Hematopoietic multipotent progenitor cell treated with erythropoietin and hydrocortisone succinate and interleukin-3 and kit ligand, for 4 days (in vitro differentiated cells): ENCODE results near the gene PRKN.

Experiments used
- DNase-seq: peaks from one replicate; pipeline ENCODE4 v3.0.0-alpha.2; 2015

The PRKN gene

GRCh38 chr6:161549977-161550655 is 1177.5 kb downstream of the PRKN start:
- DNase-seq: no peak

DNA sequence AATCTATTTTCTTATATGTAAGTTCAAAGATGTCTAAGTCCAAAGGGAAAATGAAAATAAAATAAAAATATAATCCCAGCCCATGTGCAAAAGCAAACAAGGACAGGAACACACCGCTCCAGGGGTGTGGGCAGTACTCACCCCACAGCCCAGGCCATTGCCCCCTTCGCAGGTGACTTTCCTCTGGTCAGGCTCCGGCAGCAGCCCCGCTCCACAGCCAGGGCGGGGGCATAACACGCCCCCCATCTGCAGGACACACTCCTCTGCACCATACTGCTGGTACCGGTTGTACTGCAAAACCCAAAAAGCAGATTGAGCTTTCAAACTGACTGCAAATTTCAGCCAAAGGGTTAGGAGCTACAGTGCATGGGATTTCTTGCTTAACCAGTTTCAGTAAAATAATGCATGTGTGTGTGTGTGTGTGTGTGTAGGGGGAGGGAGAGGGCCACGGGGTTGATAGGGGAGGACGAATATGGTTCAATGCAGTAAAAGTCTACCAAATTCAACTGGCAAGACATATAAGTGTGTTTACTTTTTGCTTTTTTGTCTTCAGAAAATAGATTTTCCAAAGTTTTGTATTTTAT is 1178.8 kb downstream of the PRKN start:
- no peak for DNase-seq

GRCh38 chr6:161547617-161548016 is 1179.9 kb downstream of the PRKN start:
- peak; percentile 1 for DNase-seq

- no peak for DNase-seq
Measured at GRCh38 chr6:161546632-161547031, 1180.9 kb downstream of the PRKN start.

DNA sequence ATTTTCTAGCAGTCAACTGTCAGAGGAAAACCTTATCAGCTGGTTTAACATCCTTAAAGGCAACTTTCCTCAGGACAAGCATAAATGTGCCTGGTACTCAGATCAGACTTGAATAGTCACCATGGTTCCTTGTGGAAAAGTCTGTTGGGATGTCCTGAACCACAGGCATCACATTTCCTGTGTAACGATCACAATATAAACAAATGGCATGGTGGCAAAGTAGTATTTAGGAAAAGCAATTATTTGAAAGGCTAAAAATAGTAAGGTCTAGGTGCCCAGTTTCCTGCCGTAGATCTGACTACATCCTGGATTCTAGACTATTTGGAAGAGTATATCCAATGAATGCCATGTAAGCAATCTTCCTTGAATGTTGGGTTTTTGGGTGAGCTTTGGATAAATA is 1181.8 kb downstream of the PRKN start:
- DNase-seq: no peak

DNA sequence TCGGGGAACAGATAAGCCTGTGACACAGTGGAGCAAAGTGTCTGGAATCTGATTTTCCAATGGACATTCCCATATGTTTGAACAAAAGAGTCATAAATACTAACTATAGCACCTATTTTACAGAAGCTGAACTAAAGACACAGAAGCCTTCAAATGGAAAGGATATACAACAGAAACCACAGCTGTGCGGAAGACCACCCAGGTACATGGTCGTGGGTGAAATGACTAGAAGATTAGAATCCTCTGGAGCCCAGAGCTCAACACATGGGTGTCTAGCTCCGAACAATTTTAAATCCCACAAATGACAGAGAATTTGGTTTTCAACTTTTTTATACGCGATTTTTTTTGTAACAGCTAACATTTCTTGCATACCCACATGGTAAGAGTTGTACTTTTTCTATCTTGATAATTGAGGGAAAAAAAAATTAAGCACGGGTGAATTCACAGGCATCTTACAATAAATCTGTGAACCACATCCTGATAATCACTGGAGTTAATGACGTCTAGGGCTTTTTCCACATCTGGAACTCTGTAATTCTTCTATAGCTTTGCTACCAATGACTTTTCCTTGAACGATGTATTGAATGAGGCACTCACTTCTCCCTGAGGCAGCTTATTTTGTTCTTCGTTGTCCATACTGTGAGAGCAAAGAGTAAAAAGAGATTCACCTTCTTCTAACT is 1182.6 kb downstream of the PRKN start:
- no peak for DNase-seq

DNA sequence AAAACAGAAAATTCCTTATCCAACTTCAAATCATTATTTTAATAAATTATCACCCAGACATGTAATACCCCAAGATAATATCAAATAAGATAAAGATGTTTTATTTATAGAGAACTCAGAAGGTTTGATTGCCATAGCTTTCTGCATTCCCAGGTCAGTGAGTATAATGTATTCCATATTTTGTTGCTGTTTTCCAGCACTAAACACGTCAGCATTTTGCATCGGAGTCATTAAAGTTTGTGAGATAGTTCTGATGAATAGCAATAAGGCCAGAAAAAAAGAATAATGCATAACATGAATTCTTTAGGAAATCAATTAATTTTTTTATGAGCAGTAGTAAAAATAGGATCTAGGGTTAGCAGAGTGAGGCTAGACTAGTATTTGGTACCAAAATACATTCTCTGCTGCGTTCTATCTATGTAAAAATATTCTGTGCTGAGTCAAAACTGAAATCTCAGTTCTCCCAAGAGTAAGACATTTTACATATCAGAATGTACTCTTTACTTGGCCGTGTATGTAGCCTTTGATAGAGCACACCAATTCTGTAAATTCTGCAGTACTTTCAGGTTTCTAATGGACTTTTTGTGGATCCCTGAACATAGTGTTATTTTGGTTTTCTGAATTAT is 1183.8 kb downstream of the PRKN start:
- DNase-seq: no peak

DNA sequence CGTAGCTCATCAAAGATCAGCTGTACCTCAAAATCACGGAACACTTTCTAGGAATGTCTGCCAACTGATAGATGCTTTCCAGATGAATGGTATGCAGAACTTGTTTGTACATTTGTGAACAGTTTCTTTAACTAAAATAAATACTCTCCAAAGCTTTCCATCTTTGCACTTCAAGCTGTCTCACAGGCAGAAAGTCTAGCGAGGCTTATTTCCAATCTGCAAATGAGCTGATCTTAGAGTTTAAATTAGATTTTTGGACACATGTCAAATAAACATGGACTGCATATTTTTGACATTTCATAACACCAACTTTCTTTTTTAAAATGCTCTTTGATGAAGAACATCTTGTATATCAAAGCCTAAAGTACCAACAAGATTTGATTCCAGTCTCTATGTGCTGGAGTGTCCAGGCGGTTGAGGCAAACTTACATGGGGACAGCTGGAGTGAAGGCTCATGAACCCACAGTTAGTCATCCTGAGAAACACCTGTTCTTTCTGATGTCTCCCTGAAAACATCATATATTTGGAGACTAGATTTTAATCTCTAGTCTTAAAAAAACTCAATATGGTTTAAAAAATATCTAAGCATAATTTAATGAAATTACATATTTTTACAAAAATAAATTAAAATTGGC is 1185.1 kb downstream of the PRKN start:
- no peak for DNase-seq

GRCh38 chr6:161540532-161540931 is 1187.0 kb downstream of the PRKN start:
- DNase-seq: no peak

- DNase-seq: no peak
Measured at GRCh38 chr6:161536224-161536630, 1191.3 kb downstream of the PRKN start.

GRCh38 chr6:161534264-161534873 is 1193.2 kb downstream of the PRKN start:
- no peak for DNase-seq

- DNase-seq: no peak
Measured at GRCh38 chr6:161533266-161533665, 1194.3 kb downstream of the PRKN start.

DNA sequence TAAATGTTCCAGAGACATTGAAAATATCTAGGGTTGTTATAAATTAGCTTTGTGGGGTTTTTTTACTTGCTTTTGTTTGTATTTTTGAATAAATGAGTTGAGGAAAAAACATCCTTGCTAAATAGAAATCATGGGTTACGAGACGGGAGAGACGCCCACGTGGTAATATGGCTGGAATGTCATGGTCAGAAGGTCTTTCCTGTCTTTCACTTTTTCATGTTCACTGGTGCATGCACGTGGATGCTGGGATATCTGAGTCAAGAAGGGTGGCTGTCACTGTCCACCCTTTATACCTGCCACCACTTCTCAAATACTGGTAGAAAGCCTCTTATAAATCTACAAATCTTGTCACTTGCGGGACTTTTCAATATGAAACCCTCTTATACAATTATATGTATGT is 1195.0 kb downstream of the PRKN start:
- DNase-seq: no peak

DNA sequence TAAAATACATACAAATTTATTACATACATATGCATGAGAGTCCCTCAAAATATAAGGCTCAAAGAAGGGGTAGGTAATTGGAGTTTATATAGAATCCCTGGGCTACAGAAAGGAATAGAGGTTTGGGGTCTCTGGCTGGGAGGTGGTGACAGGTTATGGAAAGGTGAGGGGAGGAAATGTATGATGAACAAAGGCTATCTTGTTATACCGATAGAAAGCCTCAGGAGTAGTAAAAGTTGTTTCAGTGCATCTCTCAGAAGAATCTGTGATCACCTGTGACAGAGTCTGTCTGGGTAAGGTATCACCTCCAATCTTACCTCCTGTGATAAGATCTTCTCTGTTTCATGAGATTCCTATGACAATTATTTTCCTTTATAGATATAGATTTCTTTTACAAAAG is 1200.8 kb downstream of the PRKN start:
- no peak for DNase-seq

- no peak for DNase-seq
Measured at GRCh38 chr6:161523362-161523761, 1204.2 kb downstream of the PRKN start.

DNA sequence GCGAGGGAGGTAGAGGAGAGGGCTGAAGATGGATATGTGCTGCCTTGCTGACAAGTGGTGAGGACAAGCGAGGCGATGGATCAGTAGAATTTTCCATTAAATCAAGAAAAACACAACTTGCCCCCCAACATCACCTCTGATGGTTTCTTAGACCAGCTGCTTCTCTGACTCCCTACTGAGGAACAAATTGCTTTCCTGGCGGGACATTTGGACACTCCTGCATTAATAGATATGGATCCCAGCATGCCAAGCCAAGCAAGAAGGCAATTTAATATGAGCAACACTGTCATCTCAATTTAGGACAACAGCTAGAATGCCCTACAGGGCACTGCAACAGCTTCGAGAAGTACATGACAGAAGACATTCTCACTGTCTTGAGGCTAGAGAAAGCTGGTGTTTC is 1205.3 kb downstream of the PRKN start:
- DNase-seq: no peak

- no peak for DNase-seq
Measured at GRCh38 chr6:161511447-161512095, 1216.0 kb downstream of the PRKN start.

GRCh38 chr6:161508341-161508740 is 1219.2 kb downstream of the PRKN start:
- no peak for DNase-seq

DNA sequence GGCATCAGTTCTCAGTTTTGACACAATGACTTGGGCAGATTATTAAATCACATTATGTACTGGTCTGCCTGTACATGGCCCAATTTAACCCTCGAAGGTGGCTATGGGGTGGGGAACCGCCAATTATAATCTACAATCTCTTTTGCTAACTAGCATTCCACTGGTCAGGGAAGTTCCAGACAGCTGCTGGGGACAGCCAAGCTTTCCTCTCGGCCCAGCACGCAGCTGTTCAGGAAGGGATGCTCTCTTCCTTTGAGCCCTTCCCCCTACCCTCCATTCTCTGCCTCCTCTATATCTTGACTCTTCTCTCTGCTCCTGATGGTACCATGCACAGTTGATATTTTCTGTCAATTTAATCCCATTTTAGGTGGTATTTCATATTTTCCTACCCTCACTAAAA is 1220.2 kb downstream of the PRKN start:
- DNase-seq: no peak

DNA sequence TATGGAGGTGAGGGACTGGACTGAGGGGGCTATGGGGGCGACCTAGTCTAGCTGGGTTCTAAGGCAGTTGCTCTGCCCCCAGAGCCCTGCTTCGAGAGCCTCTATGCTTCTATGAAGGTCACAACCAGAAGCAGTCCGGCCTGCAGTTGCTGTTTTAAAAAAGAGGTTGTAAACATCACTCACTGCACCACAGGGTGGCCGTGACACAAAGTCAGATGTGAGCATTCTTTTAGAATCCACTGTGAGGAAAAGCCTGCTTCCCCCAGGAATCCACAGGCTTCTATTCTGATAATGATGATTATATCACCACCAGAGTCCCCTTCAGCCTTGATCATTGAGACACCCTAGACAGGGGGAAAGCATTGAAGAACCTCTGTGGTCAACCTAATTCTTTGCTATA is 1224.0 kb downstream of the PRKN start:
- DNase-seq: no peak

- no peak for DNase-seq
Measured at GRCh38 chr6:161498881-161499280, 1228.7 kb downstream of the PRKN start.

- DNase-seq: peak; percentile 27
Measured at GRCh38 chr6:161498359-161498758, 1229.2 kb downstream of the PRKN start.

DNA sequence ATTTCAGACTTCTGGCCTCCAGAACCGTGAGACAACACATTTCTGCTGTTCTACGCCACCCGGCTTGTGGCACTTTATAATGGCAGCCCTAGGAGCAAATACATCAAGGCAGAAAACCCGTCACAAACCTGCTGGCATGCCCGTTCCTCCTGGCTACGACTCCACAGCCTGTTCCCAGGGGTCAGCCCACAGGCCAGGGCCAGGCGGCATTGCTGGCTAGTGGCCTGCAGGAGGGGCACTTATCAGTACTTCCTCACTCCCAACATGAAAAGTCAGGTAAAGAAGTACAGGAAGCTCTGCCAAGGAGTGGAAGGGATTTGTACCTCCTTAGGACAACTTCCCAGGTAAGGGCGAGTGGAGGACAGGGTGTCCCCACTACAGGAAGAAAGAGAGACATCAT is 1230.6 kb downstream of the PRKN start:
- DNase-seq: no peak
